GM03348 (cell line): ENCODE data around the gene PPP1R2B.
"Not testable (repeated sequence)": the region's sequence is repeated elsewhere in the genome, so short reads cannot be mapped to it uniquely, and the experiment has no call there.

Source experiments
- DNase-seq: peaks from one replicate; pipeline ENCODE4 v3.0.0; 2012; ENCODE audit warnings: low spot score

The PPP1R2B gene

GRCh38 chr5:156850206-156850751 is at the start of gene PPP1R2B:
TSS of gene PPP1R2B (plus strand) at chr5:156850295. CDS start at chr5:156850563, 268 bp downstream.
- DNase-seq, result no peak

DNA sequence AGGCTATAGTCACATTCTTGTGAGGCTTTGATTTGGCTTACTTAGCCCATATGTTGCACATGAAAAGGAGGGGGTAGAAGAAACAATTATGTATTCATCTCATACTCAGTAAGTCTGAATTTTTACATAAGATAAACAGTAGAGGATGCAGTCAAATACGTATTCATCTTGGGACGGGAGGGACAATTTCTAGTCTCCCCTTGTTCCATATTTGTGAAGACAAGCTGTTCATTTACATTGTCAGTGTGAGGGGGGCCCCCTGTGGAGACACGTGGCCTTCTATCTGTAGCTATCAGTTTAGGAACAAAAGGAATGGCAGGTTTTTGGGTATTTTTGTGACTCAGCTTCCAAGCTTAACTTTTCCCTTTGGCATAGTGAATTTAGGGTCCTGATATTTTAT is 49.2 kb upstream of the PPP1R2B start:
- DNase-seq, result no peak

GRCh38 chr5:156802501-156802900 is 47.6 kb upstream of the PPP1R2B start:
- DNase-seq, result no peak

GRCh38 chr5:156803404-156803803 is 46.7 kb upstream of the PPP1R2B start:
- no peak for DNase-seq

GRCh38 chr5:156812959-156813358 is 37.1 kb upstream of the PPP1R2B start:
- no peak for DNase-seq

DNA sequence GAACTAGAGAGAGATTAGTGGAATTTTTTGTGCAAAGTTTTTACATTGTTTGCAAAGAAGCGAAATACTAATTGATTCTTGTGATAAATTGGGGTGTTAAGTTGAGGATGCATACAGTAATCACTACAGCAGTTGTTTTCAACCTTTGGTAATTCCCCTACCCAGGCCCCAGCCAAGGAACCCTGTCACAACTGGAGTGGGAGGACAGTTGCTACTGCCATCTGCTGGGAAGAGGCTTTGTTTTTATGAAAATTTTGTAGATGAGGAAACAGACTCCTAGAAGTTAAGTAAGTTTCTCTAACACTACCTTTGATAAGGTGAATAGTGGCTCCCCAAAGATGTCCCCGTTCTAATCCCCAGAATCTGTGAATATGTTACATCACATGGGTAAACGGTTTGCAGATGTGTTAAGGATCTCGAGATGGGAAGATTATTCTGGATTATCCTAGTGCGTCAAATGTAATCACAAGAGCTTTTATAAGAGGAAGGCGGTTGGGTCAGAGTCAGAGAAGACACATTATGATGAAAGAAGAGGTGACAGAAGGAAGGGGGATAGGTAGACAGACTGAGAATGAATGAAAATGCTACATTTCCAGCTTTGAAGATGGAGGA is 34.0 kb upstream of the PPP1R2B start:
- peak; percentile 75 for DNase-seq

GRCh38 chr5:156819537-156819936 is 30.6 kb upstream of the PPP1R2B start:
- no peak for DNase-seq

GRCh38 chr5:156819967-156820581 is 30.0 kb upstream of the PPP1R2B start:
- DNase-seq, result no peak

GRCh38 chr5:156824241-156824640 is 25.9 kb upstream of the PPP1R2B start:
- no peak for DNase-seq

- peak; percentile 73 for DNase-seq
Measured at GRCh38 chr5:156824800-156825199, 25.3 kb upstream of the PPP1R2B start.

DNA sequence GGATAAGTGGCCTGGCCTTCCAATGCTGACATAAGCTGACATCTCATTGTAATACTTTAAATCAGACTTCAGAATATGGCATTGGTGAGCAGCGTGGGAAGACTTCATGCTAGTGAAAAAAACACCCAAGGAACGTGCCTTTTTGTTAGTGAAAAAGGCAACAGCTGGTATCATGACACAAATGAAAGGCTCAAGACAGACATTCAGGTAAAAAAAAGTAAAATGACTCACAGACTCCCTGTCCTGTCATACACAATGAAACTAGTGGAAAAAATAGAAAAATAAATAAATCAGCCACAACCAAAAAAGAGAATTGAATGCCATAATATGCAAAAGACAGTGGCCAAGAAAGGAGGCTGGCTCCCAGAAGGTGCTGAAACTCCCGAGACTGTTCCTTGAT is 24.4 kb upstream of the PPP1R2B start:
- DNase-seq, result no peak

GRCh38 chr5:156826150-156826549 is 23.9 kb upstream of the PPP1R2B start:
- no peak for DNase-seq

GRCh38 chr5:156834916-156835315 is 15.2 kb upstream of the PPP1R2B start:
- no peak for DNase-seq

DNA sequence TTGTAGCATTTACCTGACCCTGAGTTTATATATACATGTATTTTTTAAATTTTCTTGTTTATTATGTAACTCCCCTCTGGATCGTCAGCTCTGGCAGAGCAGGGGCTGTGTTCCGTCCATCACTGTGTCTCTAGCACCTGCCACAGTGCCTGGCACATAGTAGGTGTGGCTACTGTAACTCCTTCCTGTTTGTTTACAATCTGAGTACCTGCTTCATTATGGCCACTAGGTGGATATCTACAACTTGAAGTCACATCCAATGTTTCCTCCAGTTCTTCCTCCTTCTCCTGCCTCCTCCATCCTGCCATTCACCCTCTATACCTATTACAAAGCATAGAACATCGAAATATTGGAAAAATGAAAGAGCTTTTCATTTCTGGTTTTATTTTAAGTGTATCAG is 14.2 kb upstream of the PPP1R2B start:
- DNase-seq, result no peak

- DNase-seq, result peak; percentile 9
Measured at GRCh38 chr5:156836846-156837245, 13.2 kb upstream of the PPP1R2B start.

DNA sequence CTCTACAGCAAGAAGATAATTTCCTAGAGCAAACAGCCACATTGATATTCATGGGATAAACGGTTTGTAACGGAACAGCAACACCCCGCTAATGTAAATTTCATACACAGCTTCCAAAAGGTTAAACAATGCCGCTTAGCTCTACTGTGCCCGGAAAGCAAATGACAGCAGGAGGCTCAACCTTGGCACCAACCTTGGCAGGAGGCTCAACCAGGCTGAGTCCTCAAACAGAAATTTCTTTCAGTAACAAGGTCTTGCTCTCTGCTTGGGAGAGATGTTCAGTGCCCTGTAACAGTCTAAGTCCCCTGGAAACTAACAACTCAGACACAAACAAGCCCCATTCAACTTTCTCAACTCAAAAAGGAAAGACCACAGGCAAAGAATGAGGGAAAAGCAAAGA is 11.1 kb upstream of the PPP1R2B start:
- DNase-seq, result no peak

DNA sequence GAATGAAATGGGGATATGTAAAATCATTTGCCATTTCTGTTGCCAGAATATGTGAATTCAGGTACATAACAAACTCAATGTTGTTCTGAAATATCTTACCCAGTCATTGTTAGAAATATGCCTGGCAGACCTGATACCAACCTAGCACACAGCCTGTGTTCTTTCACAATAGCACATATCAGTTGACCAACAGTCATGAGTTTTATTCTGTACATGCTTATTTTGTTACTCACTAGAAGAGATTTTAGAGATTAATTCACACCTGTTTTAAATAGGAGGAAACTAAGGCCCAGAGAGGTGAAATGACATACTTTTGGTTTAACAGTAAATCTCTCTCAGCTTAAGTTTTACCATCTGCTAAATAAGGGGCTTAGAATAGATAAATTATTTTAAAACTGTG is 8.4 kb upstream of the PPP1R2B start:
- DNase-seq, result no peak

DNA sequence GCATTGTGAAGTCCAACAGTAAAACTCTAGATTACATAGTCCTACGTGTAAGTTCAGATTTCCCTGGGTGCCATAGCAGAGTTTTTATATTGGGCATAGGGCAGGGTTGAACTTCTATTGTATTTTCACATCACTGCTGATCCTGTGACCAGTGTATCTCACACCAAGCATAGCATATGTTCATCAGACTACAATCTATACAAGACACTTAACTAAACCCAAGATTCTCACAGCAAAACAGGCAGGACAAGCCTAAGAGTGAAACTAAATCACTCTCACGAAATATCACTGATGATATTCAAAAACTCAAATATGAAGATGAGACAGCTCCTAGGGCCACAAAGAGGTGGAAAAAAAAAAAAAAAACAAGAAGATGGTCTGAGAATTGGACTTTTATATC is 3.2 kb upstream of the PPP1R2B start:
- DNase-seq, result no peak

- not testable (repeated sequence) for DNase-seq
Measured at GRCh38 chr5:156848447-156848846, 1.6 kb upstream of the PPP1R2B start.

DNA sequence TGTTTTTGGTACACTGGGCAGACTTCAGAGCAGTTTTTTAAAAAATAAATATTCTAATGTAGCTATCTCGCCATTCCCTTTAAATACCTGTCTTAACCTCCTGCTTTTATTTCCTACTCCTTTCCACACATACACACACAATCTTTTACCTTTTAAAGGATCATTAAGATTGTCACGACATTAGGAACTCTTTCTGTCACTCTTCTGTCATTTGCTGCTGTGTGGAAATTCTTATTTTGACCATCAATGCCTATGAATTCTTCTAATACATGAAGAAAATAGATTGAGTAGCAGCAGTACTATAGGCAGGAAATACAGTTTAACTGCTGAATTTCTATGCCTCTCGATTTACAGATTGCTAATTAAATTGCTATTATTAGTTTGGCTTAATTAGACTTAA is 1.8 kb downstream of the PPP1R2B start:
- no peak for DNase-seq

- not testable (repeated sequence) for DNase-seq
Measured at GRCh38 chr5:156853055-156853454, 3.0 kb downstream of the PPP1R2B start.

DNA sequence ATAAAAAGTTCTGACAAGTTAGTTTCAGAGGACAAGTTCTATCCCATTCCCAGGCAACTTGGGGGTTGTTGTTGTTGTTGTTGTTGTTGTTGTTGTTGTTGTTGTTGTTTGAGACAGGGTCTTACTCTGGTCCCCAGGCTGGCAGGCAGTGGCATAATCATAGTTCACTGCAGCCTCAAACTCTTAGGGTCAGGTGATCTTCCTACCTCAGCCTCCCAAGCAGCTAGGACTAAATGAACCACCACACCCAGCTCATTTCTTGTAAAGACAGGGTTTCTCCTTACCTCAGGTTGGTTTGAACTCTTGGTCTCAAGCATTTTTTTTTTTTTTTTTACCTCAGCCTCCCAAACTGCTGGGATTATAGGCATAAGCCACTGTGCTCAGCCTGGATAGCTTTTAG is 15.3 kb downstream of the PPP1R2B start:
- no peak for DNase-seq

- no peak for DNase-seq
Measured at GRCh38 chr5:156870498-156870839, 20.4 kb downstream of the PPP1R2B start.

GRCh38 chr5:156871212-156871611 is 21.1 kb downstream of the PPP1R2B start:
- DNase-seq, result no peak
